Measurements from ENCODE around the gene MAD1L1. TPM values are rescaled to one million over a fixed set of nuclear protein-coding genes. Genes with fewer than 3 reads are reported as not detected.

The MAD1L1 gene
- total and polyA plus RNA-seq, 3 donors from 2014 or later = 63.1 to 149 (median 94.6) TPM

DNA sequence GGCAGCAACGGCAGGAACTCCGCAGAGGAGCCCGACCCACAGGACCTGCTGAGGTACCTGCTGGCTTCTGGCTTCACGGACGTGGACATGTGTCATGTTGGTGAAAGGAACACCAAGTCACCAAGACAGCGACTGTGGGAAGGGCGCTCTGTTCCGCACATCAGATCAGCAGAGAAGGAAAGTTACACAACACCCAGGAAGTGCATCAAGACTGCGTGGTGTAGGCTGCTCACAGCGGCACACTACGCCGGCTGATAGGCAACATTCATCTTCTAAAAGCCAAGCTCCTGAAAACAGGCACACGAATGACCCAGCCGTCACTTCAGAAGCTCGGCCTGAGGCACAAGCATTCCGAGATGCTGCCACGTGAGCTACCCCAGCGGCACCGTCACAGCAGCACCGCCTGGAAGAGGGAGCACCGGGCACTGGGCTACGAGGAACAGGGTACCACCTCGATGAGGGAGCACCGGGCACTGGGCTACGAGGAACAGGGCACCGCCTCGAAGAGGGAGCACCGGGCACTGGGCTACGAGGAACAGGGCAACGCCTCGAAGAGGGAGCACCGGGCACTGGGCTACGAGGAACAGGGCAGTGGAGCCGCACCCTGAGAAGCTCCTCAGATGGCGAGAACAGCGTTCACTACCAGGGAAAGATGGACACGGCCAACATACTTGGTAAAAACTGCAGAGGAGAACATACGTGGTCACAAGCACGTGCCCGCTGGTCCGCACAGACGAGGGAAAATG lies 86.7 kb downstream of the MAD1L1 start:
- Histone ChIP-seq H3K36me3 (ENCODE audit: low read depth, missing control alignments) (no peaks in the 10 kb centered on the region), H3K4me1 (peaks cover under 1% of the 10 kb centered on the region), H3K9me3 (no peaks in the 10 kb centered on the region), H3K27me3 (no peaks in the 10 kb centered on the region), H3K4me3 (no peak overlapping the region), H3K27ac (no peak overlapping the region)
- intact Hi-C loops (cut with DNase I; ENCODE audit: low total_unique reads) = no loop called here
- TF ChIP-seq, protein P1, sequence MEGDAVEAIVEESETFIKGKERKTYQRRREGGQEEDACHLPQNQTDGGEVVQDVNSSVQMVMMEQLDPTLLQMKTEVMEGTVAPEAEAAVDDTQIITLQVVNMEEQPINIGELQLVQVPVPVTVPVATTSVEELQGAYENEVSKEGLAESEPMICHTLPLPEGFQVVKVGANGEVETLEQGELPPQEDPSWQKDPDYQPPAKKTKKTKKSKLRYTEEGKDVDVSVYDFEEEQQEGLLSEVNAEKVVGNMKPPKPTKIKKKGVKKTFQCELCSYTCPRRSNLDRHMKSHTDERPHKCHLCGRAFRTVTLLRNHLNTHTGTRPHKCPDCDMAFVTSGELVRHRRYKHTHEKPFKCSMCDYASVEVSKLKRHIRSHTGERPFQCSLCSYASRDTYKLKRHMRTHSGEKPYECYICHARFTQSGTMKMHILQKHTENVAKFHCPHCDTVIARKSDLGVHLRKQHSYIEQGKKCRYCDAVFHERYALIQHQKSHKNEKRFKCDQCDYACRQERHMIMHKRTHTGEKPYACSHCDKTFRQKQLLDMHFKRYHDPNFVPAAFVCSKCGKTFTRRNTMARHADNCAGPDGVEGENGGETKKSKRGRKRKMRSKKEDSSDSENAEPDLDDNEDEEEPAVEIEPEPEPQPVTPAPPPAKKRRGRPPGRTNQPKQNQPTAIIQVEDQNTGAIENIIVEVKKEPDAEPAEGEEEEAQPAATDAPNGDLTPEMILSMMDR (IDR thresholded peaks at IDR 0.05) = no peak
- no peak for TF ChIP-seq POLR2A (IDR thresholded peaks at IDR 0.05)
- no peak for DNase-seq
- WGBS, 2 donors = 94 to 97% methylated on average over 28 to 42 of the region's 42 CpGs

- Histone ChIP-seq H3K27me3 (no peaks in the 10 kb centered on the region), H3K27ac (no peak overlapping the region), H3K4me3 (no peak overlapping the region), H3K36me3 (ENCODE audit: low read depth, missing control alignments) (no peaks in the 10 kb centered on the region), H3K9me3 (no peaks in the 10 kb centered on the region), H3K4me1 (no peaks in the 10 kb centered on the region)
- no peak for DNase-seq
- TF ChIP-seq, protein P1 (IDR thresholded peaks at IDR 0.05) = no peak
- no peak for TF ChIP-seq POLR2A (IDR thresholded peaks at IDR 0.05)
- intact Hi-C loops (cut with DNase I; ENCODE audit: low total_unique reads) = no loop called here
- 96 to 98% methylated on average over 15 of the region's 15 CpGs for WGBS, 2 donors
These were observed 87.8 kb downstream of the MAD1L1 start for GRCh38 chr7:2144926-2145325.

- Histone ChIP-seq H3K27ac (no peak overlapping the region), H3K4me1 (peaks cover 7% of the 10 kb centered on the region), H3K9me3 (no peaks in the 10 kb centered on the region), H3K36me3 (ENCODE audit: low read depth, missing control alignments) (no peaks in the 10 kb centered on the region), H3K4me3 (no peak overlapping the region), H3K27me3 (no peaks in the 10 kb centered on the region)
- no peak for DNase-seq
- intact Hi-C loops (cut with DNase I; ENCODE audit: low total_unique reads) = no loop called here
- TF ChIP-seq, protein P1 (IDR thresholded peaks at IDR 0.05) = no peak
- TF ChIP-seq POLR2A (IDR thresholded peaks at IDR 0.05) = no peak
- WGBS, 2 donors = 95 to 97% methylated on average over 18 to 25 of the region's 25 CpGs
These were observed 88.7 kb downstream of the MAD1L1 start for GRCh38 chr7:2143981-2144595.

DNA sequence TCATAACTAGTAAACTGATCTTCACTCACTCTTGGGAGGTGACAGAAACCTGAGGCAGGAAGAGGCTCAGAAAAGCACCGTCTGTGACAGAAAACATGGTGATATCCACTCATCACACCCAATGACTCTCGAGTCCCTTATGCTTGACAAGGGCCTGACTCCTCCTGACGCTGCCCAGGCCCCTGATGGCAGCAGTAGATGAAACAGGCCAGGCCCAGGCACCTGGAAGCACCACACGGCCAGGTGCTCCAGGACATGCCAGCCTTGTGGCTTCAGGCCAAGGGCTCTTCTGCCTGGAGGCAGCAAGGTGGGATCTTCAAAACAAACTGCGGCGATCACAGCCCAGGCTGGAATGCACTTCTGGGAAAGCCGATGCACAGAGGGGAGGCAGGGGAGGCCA lies 89.3 kb downstream of the MAD1L1 start:
- H3K36me3 ChIP-seq (ENCODE audit: low read depth, missing control alignments) = no peaks in the 10 kb centered on the region
- peaks cover 13% of the 10 kb centered on the region for H3K4me1 ChIP-seq
- H3K9me3 ChIP-seq = no peaks in the 10 kb centered on the region
- intact Hi-C loops (cut with DNase I; ENCODE audit: low total_unique reads) = no loop called here
- TF ChIP-seq, protein P1 (IDR thresholded peaks at IDR 0.05) = no peak
- TF ChIP-seq POLR2A (IDR thresholded peaks at IDR 0.05) = no peak
- no peaks in the 10 kb centered on the region for H3K27me3 ChIP-seq
- H3K4me3 ChIP-seq = no peak overlapping the region
- no peak for DNase-seq
- no peak overlapping the region for H3K27ac ChIP-seq
- 95% methylated on average over 3 to 7 of the region's 7 CpGs for WGBS, 2 donors
